GM21529 (cell line): ENCODE results near the gene CDCA3.

Experiments
- ATAC-seq: cut with Tn5 transposase; IDR thresholded peaks from one replicate; pipeline ENCODE4 v1.9.1; 2021; ENCODE audit not compliant: unreplicated experiment

The CDCA3 gene

DNA sequence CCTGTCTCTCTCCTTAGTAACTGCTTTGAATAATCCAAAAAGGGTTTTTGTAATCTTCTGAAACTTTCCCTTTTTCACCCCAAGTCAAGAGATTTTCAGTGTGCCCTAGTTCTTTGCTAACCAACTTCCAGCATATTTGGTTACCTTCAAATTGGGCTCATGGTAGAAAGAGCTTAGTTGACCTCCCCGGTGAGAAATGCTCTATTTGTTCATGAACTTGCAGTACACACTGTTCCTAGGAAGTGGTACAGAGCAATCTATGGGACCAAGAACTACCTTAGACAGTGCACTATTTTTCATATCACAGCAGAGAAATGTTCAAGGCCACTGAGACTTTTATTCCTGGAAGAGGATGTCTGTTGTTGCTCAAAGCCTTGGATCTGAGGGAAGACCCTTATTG, 2.5 kb upstream of the CDCA3 start:
- no peak for ATAC-seq

DNA sequence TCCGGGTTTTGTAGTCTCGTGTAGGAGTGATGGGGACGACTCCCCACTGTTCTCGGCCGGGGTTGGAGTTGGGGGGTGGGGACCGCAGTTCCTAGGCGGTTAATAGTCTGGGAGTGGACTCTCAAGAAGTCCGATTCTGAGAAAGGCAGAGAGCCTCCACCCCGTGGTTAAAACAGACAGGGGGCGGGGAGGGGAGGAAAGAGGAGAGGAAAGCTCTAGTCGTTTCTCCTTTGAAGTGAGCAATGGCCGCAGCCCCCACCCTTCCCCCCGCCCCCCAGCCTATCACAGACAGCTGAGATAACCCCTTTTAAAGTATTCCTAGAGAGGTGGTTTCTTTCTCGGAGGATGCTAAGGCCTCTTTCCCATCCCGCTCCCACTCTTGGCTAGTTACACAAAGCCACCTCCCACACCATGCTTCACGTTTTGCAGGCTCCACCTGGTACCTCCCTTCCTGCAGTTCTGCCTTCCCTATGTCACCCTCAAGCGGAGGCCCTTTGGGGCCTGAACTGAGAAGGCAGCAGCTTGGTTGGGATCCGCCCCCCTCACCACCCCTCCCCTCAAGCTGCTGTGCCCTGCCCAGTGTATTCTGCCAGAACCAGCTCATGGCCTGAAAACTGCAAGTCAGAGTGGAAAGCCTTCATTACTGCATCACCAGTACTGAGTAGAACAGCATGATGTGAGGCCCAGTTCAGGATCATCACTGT, 1.7 kb upstream of the CDCA3 start:
- ATAC-seq: no peak

GRCh38 chr12:6851921-6852650, 1.0 kb upstream of the CDCA3 start, which contains the start of gene USP5:
Gene USP5 (plus strand): TSS chr12:6852150. CDS start chr12:6852180, 30 bp downstream.
- peak; percentile 71 for ATAC-seq

DNA sequence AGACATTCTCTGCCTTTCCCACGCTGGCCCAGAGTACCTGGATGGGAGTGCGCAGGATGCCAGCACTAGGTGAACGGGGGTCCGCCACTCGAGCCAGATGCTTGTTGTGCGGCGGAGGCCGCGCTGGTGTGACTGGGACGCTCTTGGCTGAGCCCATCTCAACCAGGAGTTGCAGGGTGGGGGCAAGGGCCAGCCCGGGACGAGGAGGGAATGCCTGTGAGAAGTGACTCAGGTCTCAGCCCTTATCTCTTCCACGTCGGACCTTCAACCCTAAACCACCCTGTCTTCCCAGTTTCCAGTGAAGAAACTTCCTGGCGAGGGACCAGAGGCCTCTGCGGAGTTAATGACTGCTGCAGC, 312 bp downstream of the CDCA3 start:
- ATAC-seq: no peak

DNA sequence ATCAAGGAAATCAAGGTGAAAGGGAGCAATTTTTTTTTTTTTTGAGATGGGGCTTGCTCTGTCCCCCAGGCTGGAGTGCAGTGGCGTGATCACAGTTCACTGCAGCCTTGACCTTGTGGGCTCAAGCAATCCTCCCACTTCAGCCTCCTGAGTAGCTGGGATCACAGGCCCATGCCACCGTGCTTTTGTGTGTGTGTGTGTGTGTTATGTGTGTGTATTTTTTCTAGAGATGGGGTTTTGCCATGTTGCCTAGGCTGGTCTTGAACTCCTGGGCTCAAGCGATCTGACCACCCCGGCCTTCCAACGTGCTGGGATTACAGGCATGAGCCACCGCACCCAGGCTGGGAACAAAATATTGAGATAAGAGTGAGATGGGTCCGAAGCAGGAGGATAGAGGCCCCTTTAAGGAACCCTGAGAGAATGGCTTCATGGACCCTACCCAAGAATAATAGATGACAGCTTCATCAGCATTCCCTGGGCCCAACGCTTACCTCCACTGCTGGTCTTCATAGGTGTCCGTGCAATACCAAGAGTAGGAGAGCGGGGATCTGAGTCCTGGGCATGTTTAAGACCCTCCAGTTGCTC, 1.0 kb downstream of the CDCA3 start:
- no peak for ATAC-seq

DNA sequence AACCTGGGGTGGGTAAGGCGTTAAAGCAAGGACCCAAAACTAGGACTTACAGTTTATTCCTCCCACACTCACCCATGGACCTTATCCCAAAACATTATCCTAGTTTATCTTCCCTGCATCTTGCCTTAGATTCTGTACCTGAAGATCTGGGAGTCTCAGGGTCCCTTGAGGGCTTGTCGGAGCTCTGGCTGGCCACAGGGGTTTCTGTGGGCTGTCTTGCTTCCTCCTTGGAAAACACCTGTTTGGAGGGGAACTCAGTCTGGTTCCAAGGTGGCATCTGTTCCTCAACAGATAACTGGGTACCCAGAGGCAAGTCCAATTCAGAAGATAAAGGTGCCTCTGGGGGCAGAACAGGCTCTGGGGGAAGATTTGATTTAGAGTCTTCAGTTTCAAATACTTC, 1.7 kb downstream of the CDCA3 start:
- no peak for ATAC-seq

DNA sequence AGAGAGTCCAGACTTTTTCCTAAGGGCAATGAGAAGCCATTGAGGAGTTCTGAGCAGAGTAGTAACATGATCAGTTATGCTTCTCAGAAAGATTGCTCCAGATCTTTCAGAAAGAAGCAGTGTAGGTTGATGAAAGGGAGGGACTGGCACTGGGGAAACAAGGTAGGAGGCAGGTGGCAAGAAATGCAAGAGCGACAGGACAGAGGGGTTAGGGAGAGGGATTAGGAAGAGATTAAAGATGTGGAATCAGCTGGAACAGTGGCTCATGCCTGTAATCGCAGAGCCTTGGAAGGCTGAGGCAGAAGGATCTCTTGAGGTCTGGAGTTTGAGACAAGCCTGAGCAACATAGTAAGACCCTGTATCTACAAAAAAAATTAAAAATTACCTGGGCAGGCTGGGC, 3.4 kb downstream of the CDCA3 start:
- ATAC-seq: no peak

- ATAC-seq: no peak
Measured at GRCh38 chr12:6846316-6846869, 4.7 kb downstream of the CDCA3 start.

GRCh38 chr12:6845395-6845794, 5.7 kb downstream of the CDCA3 start:
- ATAC-seq: no peak

GRCh38 chr12:6843118-6843902, 7.8 kb downstream of the CDCA3 start:
- ATAC-seq: no peak

- ATAC-seq: no peak
Measured at GRCh38 chr12:6842075-6842474, 9.0 kb downstream of the CDCA3 start.

DNA sequence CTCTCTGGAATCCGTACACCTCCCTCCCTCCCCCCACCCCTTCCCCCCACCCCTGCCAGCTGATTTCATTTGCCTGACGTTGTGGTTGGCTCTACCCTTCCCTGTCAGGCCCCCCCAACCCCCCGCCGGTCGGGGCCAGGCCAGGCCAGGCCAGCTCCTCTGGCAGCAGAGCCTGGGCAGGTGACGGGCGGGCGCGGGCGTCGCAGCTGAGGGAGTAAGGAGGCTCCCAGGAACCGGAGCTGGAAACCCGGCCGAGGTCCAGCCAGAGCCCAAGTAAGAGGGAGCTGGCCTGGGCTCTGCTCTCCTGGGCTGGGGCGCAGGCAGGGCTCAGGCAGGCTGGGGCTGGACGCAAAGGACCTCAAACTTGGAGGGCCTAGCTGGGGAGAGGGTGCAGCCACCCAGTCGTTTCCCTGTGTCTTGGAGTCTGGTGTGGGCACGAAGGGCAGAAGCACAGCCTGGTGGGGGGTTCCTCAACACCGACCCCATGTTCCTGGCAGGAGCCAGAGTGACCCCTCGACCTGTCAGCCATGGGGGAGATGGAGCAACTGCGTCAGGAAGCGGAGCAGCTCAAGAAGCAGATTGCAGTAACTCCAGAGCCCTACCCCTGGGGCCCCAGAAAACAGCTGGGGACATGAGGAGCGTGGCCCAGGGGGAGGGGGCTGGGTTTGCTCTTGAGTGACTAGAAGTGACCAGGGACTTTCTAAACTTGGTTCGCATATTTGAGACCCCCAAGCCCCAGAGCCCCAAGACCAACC, 10.1 kb downstream of the CDCA3 start, which contains the start of gene GNB3:
Gene GNB3 (plus strand): TSS at position 165 of the 755 bp plus-strand sequence. CDS start 363 bp downstream, at position 528.
- no peak for ATAC-seq

GRCh38 chr12:6840330-6840729, 10.8 kb downstream of the CDCA3 start:
- ATAC-seq: no peak

DNA sequence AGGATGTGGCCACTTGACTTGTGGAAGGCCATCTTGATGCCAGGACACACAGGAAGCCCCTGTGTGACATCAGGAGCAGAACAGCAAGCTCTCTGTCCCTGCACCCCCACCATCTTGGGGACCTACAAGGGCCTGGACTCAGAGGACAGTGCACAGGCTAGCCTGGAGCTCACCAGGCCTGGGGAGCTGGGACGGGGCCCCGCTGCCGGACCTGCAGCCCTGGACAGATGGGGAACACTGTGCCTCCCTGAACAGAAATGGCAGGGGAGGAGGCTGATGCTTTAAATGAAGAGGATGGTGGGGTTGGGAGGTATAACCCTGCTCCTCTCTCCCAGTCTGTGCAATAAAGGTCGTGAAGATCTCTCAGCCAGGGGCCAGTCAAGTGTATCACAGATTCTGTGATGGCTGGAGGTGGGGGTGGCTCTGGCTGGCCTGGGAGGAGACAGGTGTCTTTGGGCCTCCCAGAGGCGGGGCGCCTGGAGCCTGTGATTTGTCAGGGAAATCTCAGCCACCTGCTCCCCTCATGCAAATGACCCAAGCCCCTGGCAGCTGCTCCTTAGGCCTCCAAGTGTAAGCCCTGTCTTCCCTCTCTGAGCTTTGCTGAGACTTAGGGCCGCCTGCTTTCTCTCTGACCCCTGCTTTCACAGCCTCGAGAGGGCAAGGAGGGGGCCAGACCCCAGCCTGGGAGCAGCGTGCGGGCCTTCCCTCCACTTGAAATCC, 11.4 kb downstream of the CDCA3 start:
- peak; percentile 85 for ATAC-seq

DNA sequence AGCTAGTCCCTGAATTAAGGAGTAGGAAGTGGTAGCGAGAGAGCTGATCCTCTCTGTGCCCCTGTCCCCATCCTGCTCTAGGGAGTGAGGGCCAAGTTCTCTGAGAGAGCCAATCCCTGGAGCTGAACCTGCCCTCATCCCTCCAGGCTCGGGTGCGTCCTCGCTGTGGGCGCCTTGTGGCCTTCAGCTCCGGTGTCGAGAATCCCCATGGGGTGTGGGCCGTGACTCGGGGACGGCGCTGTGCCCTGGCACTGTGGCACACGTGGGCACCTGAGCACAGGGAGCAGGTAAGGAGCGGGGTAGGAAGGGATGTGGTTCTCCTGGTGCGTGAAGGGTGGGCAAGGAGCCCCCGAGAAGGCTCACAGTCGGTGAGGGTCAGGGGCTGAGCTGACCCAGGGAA, 12.2 kb downstream of the CDCA3 start:
- ATAC-seq: no peak

DNA sequence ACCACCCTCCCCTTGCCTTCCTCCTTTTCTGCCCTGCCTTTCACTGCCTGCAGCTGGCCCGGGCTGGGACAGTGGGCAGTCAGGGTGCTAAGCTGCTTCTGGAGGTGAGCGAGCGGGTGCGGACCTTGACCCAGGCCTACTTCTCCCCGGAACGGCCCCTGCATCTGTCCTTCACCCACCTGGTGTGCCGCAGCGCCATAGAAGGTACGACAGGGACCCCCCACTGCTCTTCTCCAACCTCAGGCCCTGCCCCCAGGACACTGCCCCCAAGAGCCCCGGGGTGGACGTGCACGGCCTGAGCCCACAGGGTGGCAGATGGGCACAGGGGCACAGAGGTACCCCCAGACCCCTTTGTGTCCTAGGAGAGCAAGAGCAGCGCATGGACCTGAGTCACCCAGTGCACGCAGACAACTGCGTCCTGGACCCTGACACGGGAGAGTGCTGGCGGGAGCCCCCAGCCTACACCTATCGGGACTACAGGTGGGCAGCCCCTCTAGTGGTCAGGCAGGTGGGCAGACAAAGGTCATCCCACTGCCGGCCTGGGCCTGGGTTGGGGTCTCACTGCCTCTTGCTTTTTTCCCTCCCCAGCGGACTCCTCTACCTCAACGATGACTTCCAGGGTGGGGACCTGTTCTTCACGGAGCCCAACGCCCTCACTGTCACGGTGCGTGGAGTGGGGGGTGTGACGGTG, 13.6 kb downstream of the CDCA3 start:
- no peak for ATAC-seq

- no peak for ATAC-seq
Measured at GRCh38 chr12:6836851-6837250, 14.2 kb downstream of the CDCA3 start.

DNA sequence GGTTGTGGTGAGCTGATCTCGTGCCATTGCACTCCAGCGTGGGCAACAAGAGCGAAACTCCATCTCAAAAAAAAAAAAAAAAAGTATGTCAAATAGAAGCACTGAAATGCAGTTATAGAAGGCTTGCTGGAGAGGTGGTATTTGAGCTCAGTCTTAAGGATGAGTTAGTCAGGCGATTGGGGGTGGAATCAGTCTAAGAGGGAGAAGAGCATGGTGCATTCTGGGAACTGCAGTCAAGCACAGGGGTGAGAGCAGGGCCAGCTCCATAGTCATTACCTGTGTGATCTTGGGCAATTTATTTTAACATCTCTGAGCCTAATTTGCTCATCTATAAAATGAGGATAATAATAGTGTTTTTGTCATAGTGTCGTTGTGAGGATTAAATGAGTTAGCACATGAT, 16.2 kb downstream of the CDCA3 start:
- ATAC-seq: no peak

- ATAC-seq: no peak
Measured at GRCh38 chr12:6834254-6834653, 16.8 kb downstream of the CDCA3 start.
